K562 (cell line): Measurements from ENCODE around the gene PGBD1.

ENCODE experiments used
- ETS2 ChIP-seq: IDR thresholded peaks from 2 replicates; pipeline ENCODE4 v1.6.1; 2016; ENCODE audit warnings: borderline replicate concordance, missing genetic modification characterization, mild to moderate bottlenecking, moderate library complexity, missing compliant biosample characterization; ENCODE audit not compliant: poor library complexity, severe bottlenecking
- ETV5 ChIP-seq: sonication (generic); formaldehyde crosslinking; IDR thresholded peaks from 2 replicates; pipeline ENCODE4 v1.4.0; 2020; ENCODE audit warnings: low read depth, mild to moderate bottlenecking, missing genetic modification reagents
- HMG20A ChIP-seq: fragments of 450-650 bp; formaldehyde crosslinking; conservative IDR thresholded peaks from 2 replicates; pipeline ENCODE4 v1.4.0; 2020; ENCODE audit warnings: mild to moderate bottlenecking, mixed read lengths
- SP2 ChIP-seq: IDR thresholded peaks from 2 replicates; pipeline ENCODE4 v1.6.1; 2011; ENCODE audit warnings: mild to moderate bottlenecking, low read depth, low read length, moderate library complexity; ENCODE audit not compliant: poor library complexity, severe bottlenecking; ENCODE audit errors: extremely low read depth

- no peak for TF ChIP-seq ETV5 (CRISPR knock-in tag)
- no peak for TF ChIP-seq HMG20A (CRISPR knock-in tag)
- no peak for TF ChIP-seq SP2
- no peak for TF ChIP-seq ETS2 (tag)
These were observed 32.5 kb upstream of the PGBD1 start for GRCh38 chr6:28248916-28249315.
